HepG2 (cell line): ENCODE data around the gene ANKRD37. TPM values are rescaled to one million over a fixed set of nuclear protein-coding genes. Genes with fewer than 3 reads are reported as not detected.

Experiments
- ATF7-NPFF ChIP-seq: sonication (generic); formaldehyde crosslinking; IDR thresholded peaks from 2 replicates; pipeline ENCODE4 v1.8.1; 2023; ENCODE audit warnings: mild to moderate bottlenecking, low read depth, missing genetic modification reagents, moderate library complexity
- DBP ChIP-seq: sonication (generic); formaldehyde crosslinking; IDR thresholded peaks from 2 replicates; pipeline ENCODE4 v1.4.0; 2020; ENCODE audit warnings: missing genetic modification reagents; ENCODE audit errors: not compliant biosample characterization
- FOXA1 ChIP-seq, 2 experiments: fragments of 450-650 bp in 1 of 2; sonication (generic) in 1 of 2; formaldehyde crosslinking in 1 of 2; IDR thresholded peaks; 2 replicates each; pipeline versions ENCODE4 v1.4.0 to v1.6.1; 2016 to 2020; ENCODE audit warnings: missing genetic modification reagents in 1 of 2
- POLR2AphosphoS5 ChIP-seq: IDR thresholded peaks from 2 replicates; pipeline ENCODE4 v1.6.1; 2012; ENCODE audit warnings: low read depth, low read length
- TBL1XR1 ChIP-seq: fragments of 150-350 bp; IDR thresholded peaks from 2 replicates; pipeline ENCODE4 v1.6.1; 2014; ENCODE audit warnings: borderline replicate concordance, low read length; ENCODE audit not compliant: partially characterized antibody
- YY1 ChIP-seq: IDR thresholded peaks from 2 replicates; pipeline ENCODE4 v1.6.1; 2011; ENCODE audit warnings: low read length, low read depth, moderate library complexity, mild to moderate bottlenecking; ENCODE audit not compliant: insufficient read depth, insufficient replicate concordance
- ZBTB40 ChIP-seq, 2 experiments: fragments of 450-650 bp in 1 of 2; sonication (generic) in 1 of 2; formaldehyde crosslinking in 1 of 2; IDR thresholded peaks; 2 replicates each; pipeline versions ENCODE4 v1.6.1 to v1.8.0; 2016 to 2022; ENCODE audit warnings: antibody characterized with exemption in 1 of 2, mild to moderate bottlenecking in 1 of 2, missing genetic modification reagents in 1 of 2
- ZFP36L1 ChIP-seq: sonication (generic); formaldehyde crosslinking; IDR thresholded peaks from 2 replicates; pipeline ENCODE4 v1.8.0; 2022; ENCODE audit warnings: mild to moderate bottlenecking, missing genetic modification reagents, moderate library complexity
- ZFP37 ChIP-seq: sonication (generic); formaldehyde crosslinking; IDR thresholded peaks from 2 replicates; pipeline ENCODE4 v1.4.0; 2020; ENCODE audit warnings: missing genetic modification reagents, borderline replicate concordance
- ZNF138 ChIP-seq: sonication (generic); formaldehyde crosslinking; IDR thresholded peaks from 2 replicates; pipeline ENCODE4 v1.5.0; 2020; ENCODE audit warnings: mild to moderate bottlenecking, low read depth, missing genetic modification reagents
- ZNF317 ChIP-seq: sonication (generic); formaldehyde crosslinking; IDR thresholded peaks from 2 replicates; pipeline ENCODE4 v1.5.0; 2020; ENCODE audit warnings: mild to moderate bottlenecking, missing genetic modification reagents
- ZNF556 ChIP-seq: sonication (generic); formaldehyde crosslinking; IDR thresholded peaks from 2 replicates; pipeline ENCODE4 v1.4.0; 2020; ENCODE audit warnings: mild to moderate bottlenecking, missing genetic modification reagents, borderline replicate concordance
- ZNF773 ChIP-seq: sonication (generic); formaldehyde crosslinking; IDR thresholded peaks from 2 replicates; pipeline ENCODE4 v1.4.0; 2020; ENCODE audit warnings: missing genetic modification reagents, borderline replicate concordance
- ZSCAN25 ChIP-seq: sonication (generic); formaldehyde crosslinking; IDR thresholded peaks from 2 replicates; pipeline ENCODE4 v1.8.0; 2022; ENCODE audit warnings: mild to moderate bottlenecking, missing genetic modification reagents
- polyA plus RNA-seq, 8 experiments: library from polyadenylated mRNA; depleted of rRNA in 3 of 8; stranded (reverse) in 7 of 8; unstranded in 1 of 8; fragments of >200 nt; fragmentation: Illumina TruSeq in 4 of 8; extraction: Trizol in 4 of 8; gene quantifications; 2 replicates each; pipeline versions ENCODE4 v1.2.1 to v1.2.3, GENCODE V29; 2011 to 2016; ENCODE audit warnings: low read depth in 4 of 8, missing spikeins in 1 of 8, mixed read lengths in 1 of 8; ENCODE audit not compliant: insufficient read depth in 1 of 8
- total RNA-seq, 5 experiments: library from RNA; depleted of rRNA; stranded (reverse); fragments of >200 nt; fragmentation: Illumina TruSeq; extraction: Trizol; gene quantifications; 2 replicates each; pipeline ENCODE4 v1.2.3, GENCODE V29; 2016; ENCODE audit warnings: low read depth in 1 of 5
- TF ChIP-seq, protein P1 (sequence below): sonication (generic); formaldehyde crosslinking; IDR thresholded peaks from 2 replicates; pipeline ENCODE4 v1.8.1; 2022; ENCODE audit warnings: low read depth, mild to moderate bottlenecking, missing genetic modification reagents

ANKRD37 gene
- total and polyA plus RNA-seq, 2 of the 13 experiments (the other 11 are each of a cell fraction or from before 2014, with no cell fraction given), result 2.2 to 51.4 TPM

DNA sequence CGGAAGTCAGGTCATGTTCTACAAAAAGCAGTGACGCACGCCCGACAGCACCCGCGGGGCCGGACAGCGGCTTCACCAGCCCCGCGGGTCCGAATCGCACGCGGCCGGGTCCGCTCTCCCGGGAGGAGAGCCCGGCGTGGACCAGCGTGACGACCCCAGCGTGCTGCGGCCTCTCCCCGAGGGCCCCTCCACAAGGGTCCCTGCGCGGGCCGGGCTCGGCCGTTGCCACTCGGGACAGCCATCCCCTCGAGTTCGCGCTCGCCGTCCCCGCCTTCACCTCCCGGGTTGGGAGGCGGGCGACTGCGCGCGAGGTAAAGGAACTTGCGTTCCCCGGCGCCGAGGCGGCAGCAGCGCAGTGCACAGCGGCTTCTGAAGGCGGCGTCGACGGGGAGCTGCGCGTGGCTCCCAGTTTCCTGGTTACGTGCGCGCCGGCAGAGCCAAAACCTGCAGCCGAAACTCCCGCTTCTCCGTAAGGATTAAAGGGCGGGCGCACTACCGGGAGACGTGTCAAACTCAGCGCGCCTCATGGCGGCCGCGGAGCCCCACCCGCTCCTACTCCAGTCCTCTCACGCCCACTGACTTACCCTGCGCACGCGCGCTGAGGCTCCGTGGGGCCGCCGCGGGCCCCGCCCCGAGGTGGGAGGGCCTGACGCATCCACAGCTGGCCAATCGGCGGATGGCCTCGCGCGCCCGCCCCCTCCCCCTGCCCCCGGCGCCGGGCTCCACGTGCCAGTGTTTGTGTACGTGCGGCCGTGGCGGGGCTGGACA, 501 bp upstream of the ANKRD37 start (continued):
- TF ChIP-seq ZBTB40 (IDR thresholded peaks at IDR 0.05) (no peak), ZBTB40 (CRISPR knock-in tag; IDR thresholded peaks at IDR 0.05) (peak; percentile 94), DBP (CRISPR knock-in tag) (peak; percentile 63), ZNF317 (CRISPR knock-in tag) (peak; percentile 51; the same call in 1 of the 2 replicates), ZSCAN25 (CRISPR knock-in tag) (peak; percentile 78; the same call in 1 of the 2 replicates), ZFP37 (CRISPR knock-in tag) (peak; percentile 97), ZFP36L1 (peak; percentile 100), TBL1XR1 (no peak), POLR2AphosphoS5 (peak; percentile 7; the same call in 1 of the 2 replicates), ZNF556 (CRISPR knock-in tag) (no peak), FOXA1 (IDR thresholded peaks at IDR 0.05) (no peak), FOXA1 (CRISPR knock-in tag; IDR thresholded peaks at IDR 0.05) (peak; percentile 55; the same call in 1 of the 2 replicates), ZNF138 (CRISPR knock-in tag) (peak; percentile 80), ATF7-NPFF (peak; percentile 99), ZNF773 (peak; percentile 93; the same call in 1 of the 2 replicates), YY1 (peak; percentile 98)
- TF ChIP-seq, protein P1, sequence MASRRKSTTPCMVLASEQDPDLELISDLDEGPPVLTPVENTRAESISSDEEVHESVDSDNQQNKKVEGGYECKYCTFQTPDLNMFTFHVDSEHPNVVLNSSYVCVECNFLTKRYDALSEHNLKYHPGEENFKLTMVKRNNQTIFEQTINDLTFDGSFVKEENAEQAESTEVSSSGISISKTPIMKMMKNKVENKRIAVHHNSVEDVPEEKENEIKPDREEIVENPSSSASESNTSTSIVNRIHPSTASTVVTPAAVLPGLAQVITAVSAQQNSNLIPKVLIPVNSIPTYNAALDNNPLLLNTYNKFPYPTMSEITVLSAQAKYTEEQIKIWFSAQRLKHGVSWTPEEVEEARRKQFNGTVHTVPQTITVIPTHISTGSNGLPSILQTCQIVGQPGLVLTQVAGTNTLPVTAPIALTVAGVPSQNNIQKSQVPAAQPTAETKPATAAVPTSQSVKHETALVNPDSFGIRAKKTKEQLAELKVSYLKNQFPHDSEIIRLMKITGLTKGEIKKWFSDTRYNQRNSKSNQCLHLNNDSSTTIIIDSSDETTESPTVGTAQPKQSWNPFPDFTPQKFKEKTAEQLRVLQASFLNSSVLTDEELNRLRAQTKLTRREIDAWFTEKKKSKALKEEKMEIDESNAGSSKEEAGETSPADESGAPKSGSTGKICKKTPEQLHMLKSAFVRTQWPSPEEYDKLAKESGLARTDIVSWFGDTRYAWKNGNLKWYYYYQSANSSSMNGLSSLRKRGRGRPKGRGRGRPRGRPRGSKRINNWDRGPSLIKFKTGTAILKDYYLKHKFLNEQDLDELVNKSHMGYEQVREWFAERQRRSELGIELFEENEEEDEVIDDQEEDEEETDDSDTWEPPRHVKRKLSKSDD (CRISPR knock-in tag), result peak; percentile 98
